Prostate gland (tissue), 2 donors: ENCODE measurements around the gene CEP135.

Source experiments
- CTCF ChIP-seq, 4 experiments: fragments of 200-600 bp in 2 of 4; fragments of 450-650 bp in 2 of 4; sonication (generic) in 2 of 4; IDR thresholded peaks; 1 replicate in 3 of 4; 2 replicates in 1 of 4; pipeline ENCODE4 v1.5.1; 2016 to 2019; ENCODE audit warnings: antibody characterized with exemption in 4 of 4, mild to moderate bottlenecking in 2 of 4, moderate library complexity in 2 of 4
- POLR2A ChIP-seq: fragments of 450-650 bp; IDR thresholded peaks from one replicate; pipeline ENCODE4 v1.6.1; 2016; ENCODE audit warnings: antibody characterized with exemption, mild to moderate bottlenecking

- no peak for TF ChIP-seq POLR2A
- no peak for TF ChIP-seq CTCF (IDR thresholded peaks at IDR 0.05)
These were observed 15.1 kb upstream of the CEP135 start for GRCh38 chr4:55933611-55934010.
